Karpas-422 (cell line): ENCODE results near the gene CGRRF1. TPM values are rescaled to one million over a fixed set of nuclear protein-coding genes. Genes with fewer than 3 reads are reported as not detected.

Experiments
- DNase-seq: peaks from one replicate; pipeline ENCODE4 v3.0.0-alpha.2; 2015
- H2AFZ ChIP-seq: fragments of 200-600 bp; sonication (generic); 2 replicates; pipeline ENCODE4 v1.6.1; 2014; ENCODE audit warnings: antibody characterized with exemption, low read length, mixed read lengths
- H3K27ac ChIP-seq: fragments of 200-600 bp; sonication (generic); 2 replicates; pipeline ENCODE4 v1.5.1; 2014; ENCODE audit warnings: mild to moderate bottlenecking, low read length, moderate library complexity
- H3K27me3 ChIP-seq: fragments of 200-600 bp; sonication (generic); 2 replicates; pipeline ENCODE4 v1.6.1; 2014; ENCODE audit warnings: low read length, mixed read lengths
- H3K36me3 ChIP-seq: fragments of 200-600 bp; sonication (generic); 2 replicates; pipeline ENCODE4 v1.6.1; 2014; ENCODE audit warnings: low read length, mixed read lengths; ENCODE audit not compliant: insufficient read depth
- H3K4me1 ChIP-seq: fragments of 200-600 bp; sonication (generic); 2 replicates; pipeline ENCODE4 v1.6.1; 2014; ENCODE audit warnings: mild to moderate bottlenecking, low read length, mixed read lengths
- H3K4me2 ChIP-seq: fragments of 200-600 bp; sonication (generic); 2 replicates; pipeline ENCODE4 v1.6.1; 2014; ENCODE audit warnings: low read length, low read depth, mild to moderate bottlenecking; ENCODE audit not compliant: poor library complexity, severe bottlenecking
- H3K4me3 ChIP-seq: fragments of 200-600 bp; sonication (generic); 2 replicates; pipeline ENCODE4 v1.5.1; 2014; ENCODE audit warnings: mild to moderate bottlenecking, antibody characterized with exemption, low read length, mixed read lengths
- H3K79me2 ChIP-seq: fragments of 200-600 bp; sonication (generic); 2 replicates; pipeline ENCODE4 v1.6.1; 2014; ENCODE audit warnings: mild to moderate bottlenecking, low read length, mixed read lengths
- H3K9ac ChIP-seq: fragments of 200-600 bp; sonication (generic); 2 replicates; pipeline ENCODE4 v1.6.0; 2014; ENCODE audit warnings: low read length
- H3K9me2 ChIP-seq: fragments of 200-600 bp; sonication (generic), shearing (Covaris generic); replicated peaks from 2 replicates; pipeline ENCODE4 v1.6.0; 2014; ENCODE audit warnings: mild to moderate bottlenecking, low read length, moderate library complexity; ENCODE audit not compliant: insufficient read depth
- H3K9me3 ChIP-seq: fragments of 300-700, 200-600 bp; sonication (generic); 2 replicates; pipeline ENCODE4 v1.6.1; 2014; ENCODE audit warnings: low read length, mixed read lengths
- H4K20me1 ChIP-seq: fragments of 200-600 bp; sonication (generic); 2 replicates; pipeline ENCODE4 v1.6.1; 2014; ENCODE audit warnings: mild to moderate bottlenecking, antibody characterized with exemption, low read length, low read depth; ENCODE audit not compliant: insufficient read depth
- total RNA-seq: library from RNA; depleted of rRNA; stranded (reverse); fragments of >200 nt; shearing (Covaris generic); gene quantifications from 2 replicates; pipeline ENCODE4 v1.2.3, GENCODE V29; 2014; ENCODE audit warnings: low replicate concordance

The CGRRF1 gene
- total RNA-seq, 1 experiment from 2014 or later: 25.9 TPM

- H3K27me3 ChIP-seq: no peaks in the 10 kb centered on the region
- H3K27ac ChIP-seq: peak overlapping the region; percentile 88
- H2AFZ ChIP-seq: no peak overlapping the region
- peaks cover 47% of the 10 kb centered on the region for H3K36me3 ChIP-seq
- peak overlapping the region; percentile 94 for H3K9ac ChIP-seq
- peak overlapping the region; percentile 92 for H3K4me2 ChIP-seq
- H3K79me2 ChIP-seq: peaks cover 59% of the 10 kb centered on the region
- H3K4me1 ChIP-seq: peaks cover 39% of the 10 kb centered on the region
- H4K20me1 ChIP-seq: peaks cover 5% of the 10 kb centered on the region; the same call in 1 of the 2 replicates
- DNase-seq: peak; percentile 86
- H3K4me3 ChIP-seq: peak overlapping the region; percentile 90
- no peaks in the 10 kb centered on the region for H3K9me2 ChIP-seq
- peaks cover 10% of the 10 kb centered on the region for H3K9me3 ChIP-seq
These were observed 58.2 kb downstream of the CGRRF1 start for GRCh38 chr14:54567639-54568561.

GRCh38 chr14:54568821-54569595 lies 59.3 kb downstream of the CGRRF1 start:
- DNase-seq: no peak
- H3K4me3 ChIP-seq: peak overlapping the region; percentile 90
- H3K36me3 ChIP-seq: peaks cover 58% of the 10 kb centered on the region
- H3K79me2 ChIP-seq: peaks cover 70% of the 10 kb centered on the region
- H3K4me1 ChIP-seq: peaks cover 44% of the 10 kb centered on the region
- H3K27ac ChIP-seq: peak overlapping the region; percentile 88
- H3K27me3 ChIP-seq: no peaks in the 10 kb centered on the region
- H3K9me3 ChIP-seq: peaks cover 10% of the 10 kb centered on the region
- H4K20me1 ChIP-seq: peaks cover 14% of the 10 kb centered on the region; the same call in 1 of the 2 replicates
- no peaks in the 10 kb centered on the region for H3K9me2 ChIP-seq
- peak overlapping the region; percentile 92 for H3K4me2 ChIP-seq
- peak overlapping the region; percentile 61 for H3K9ac ChIP-seq
- no peak overlapping the region for H2AFZ ChIP-seq

- Histone ChIP-seq H3K79me2 (peaks cover 80% of the 10 kb centered on the region), H2AFZ (no peak overlapping the region), H3K9me3 (peaks cover 10% of the 10 kb centered on the region), H3K9ac (no peak overlapping the region), H3K4me1 (peaks cover 34% of the 10 kb centered on the region), H4K20me1 (peaks cover 20% of the 10 kb centered on the region; the same call in 1 of the 2 replicates), H3K27me3 (no peaks in the 10 kb centered on the region), H3K27ac (peak overlapping the region; percentile 88; the same call in 1 of the 2 replicates), H3K4me3 (peak overlapping the region; percentile 90), H3K4me2 (peak overlapping the region; percentile 92), H3K36me3 (peaks cover 67% of the 10 kb centered on the region), H3K9me2 (no peaks in the 10 kb centered on the region)
- no peak for DNase-seq
These were observed 60.3 kb downstream of the CGRRF1 start for GRCh38 chr14:54570047-54570446.

- peak overlapping the region; percentile 92 for H3K4me2 ChIP-seq
- DNase-seq: no peak
These were observed 61.1 kb downstream of the CGRRF1 start for GRCh38 chr14:54570631-54571415.

GRCh38 chr14:54572316-54572715 lies 62.6 kb downstream of the CGRRF1 start:
- Histone ChIP-seq H3K9ac (no peak overlapping the region), H3K27me3 (no peaks in the 10 kb centered on the region), H3K4me1 (peaks cover 30% of the 10 kb centered on the region), H4K20me1 (peaks cover 41% of the 10 kb centered on the region; the same call in 1 of the 2 replicates), H3K4me3 (no peak overlapping the region), H3K36me3 (peaks cover 87% of the 10 kb centered on the region), H3K4me2 (no peak overlapping the region), H2AFZ (no peak overlapping the region), H3K27ac (no peak overlapping the region), H3K9me2 (no peaks in the 10 kb centered on the region), H3K79me2 (peaks cover 99% of the 10 kb centered on the region), H3K9me3 (peaks cover 10% of the 10 kb centered on the region)
- peak; percentile 85 for DNase-seq

More at GRCh38 chr14:54570631-54571415, 61.1 kb downstream of the CGRRF1 start:
- Histone ChIP-seq H3K36me3 (peaks cover 74% of the 10 kb centered on the region), H2AFZ (no peak overlapping the region), H3K9me3 (peaks cover 10% of the 10 kb centered on the region), H3K27me3 (no peaks in the 10 kb centered on the region), H3K4me1 (peaks cover 30% of the 10 kb centered on the region), H3K27ac (0 out of 2 replicates have a peak overlapping the region, but pooled peaks have one; percentile 88), H3K9ac (no peak overlapping the region), H4K20me1 (peaks cover 28% of the 10 kb centered on the region; the same call in 1 of the 2 replicates), H3K4me3 (peak overlapping the region; percentile 90; the same call in 1 of the 2 replicates), H3K79me2 (peaks cover 88% of the 10 kb centered on the region), H3K9me2 (no peaks in the 10 kb centered on the region)

GRCh38 chr14:54574528-54574927 lies 64.8 kb downstream of the CGRRF1 start:
- no peak for DNase-seq
- no peak overlapping the region for H2AFZ ChIP-seq
- H3K79me2 ChIP-seq: peaks cover 99% of the 10 kb centered on the region
- H3K9me2 ChIP-seq: no peaks in the 10 kb centered on the region
- H3K4me1 ChIP-seq: peaks cover 21% of the 10 kb centered on the region
- no peak overlapping the region for H3K4me2 ChIP-seq
- H3K9ac ChIP-seq: no peak overlapping the region
- peaks cover 89% of the 10 kb centered on the region for H3K36me3 ChIP-seq
- H3K4me3 ChIP-seq: no peak overlapping the region
- H3K27ac ChIP-seq: no peak overlapping the region
- peaks cover 56% of the 10 kb centered on the region for H4K20me1 ChIP-seq
- no peaks in the 10 kb centered on the region for H3K27me3 ChIP-seq
- peaks cover 10% of the 10 kb centered on the region for H3K9me3 ChIP-seq

GRCh38 chr14:54577494-54577893 lies 67.8 kb downstream of the CGRRF1 start:
- peaks cover 31% of the 10 kb centered on the region for H3K4me1 ChIP-seq
- H3K9me2 ChIP-seq: no peaks in the 10 kb centered on the region
- H3K79me2 ChIP-seq: peaks cover 99% of the 10 kb centered on the region
- peaks cover 79% of the 10 kb centered on the region for H4K20me1 ChIP-seq
- no peak overlapping the region for H2AFZ ChIP-seq
- no peak for DNase-seq
- no peak overlapping the region for H3K9ac ChIP-seq
- H3K9me3 ChIP-seq: no peaks in the 10 kb centered on the region
- H3K27me3 ChIP-seq: no peaks in the 10 kb centered on the region
- H3K36me3 ChIP-seq: peaks cover 85% of the 10 kb centered on the region
- H3K4me3 ChIP-seq: no peak overlapping the region
- no peak overlapping the region for H3K4me2 ChIP-seq
- H3K27ac ChIP-seq: no peak overlapping the region
